Measurements from ENCODE around the gene DYNLT5.
"Not testable (repeated sequence)": the region's sequence is repeated elsewhere in the genome, so short reads cannot be mapped to it uniquely, and the experiment has no call there.

GRCh38 chr1:66785800-66786199 lies 33.5 kb downstream of the DYNLT5 start:
- TF ChIP-seq CTCF (IDR thresholded peaks at IDR 0.05); POLR2A (IDR thresholded peaks at IDR 0.05); POLR2AphosphoS5 (IDR thresholded peaks at IDR 0.05; ENCODE audit: insufficient read depth in 1 of 2, low read depth in 1 of 2): not testable (repeated sequence)

Measured in vagina (tissue), 2 donors.